Effector CD4-positive, alpha-beta T cell (primary cell): ENCODE measurements around the gene MRPL48.
"Not testable (repeated sequence)": the region's sequence is repeated elsewhere in the genome, so short reads cannot be mapped to it uniquely, and the experiment has no call there.

ENCODE experiments used
- DNase-seq: peaks from one replicate; pipeline ENCODE4 v3.0.0-alpha.2; 2020
- total RNA-seq: gene quantifications from one replicate; lab custom pipeline; 2026; lab: John Stamatoyannopoulos, UW

The MRPL48 gene
- 11.3 reads per million, percentile 34 among the genes with 10 or more reads in this experiment for total RNA-seq

DNA sequence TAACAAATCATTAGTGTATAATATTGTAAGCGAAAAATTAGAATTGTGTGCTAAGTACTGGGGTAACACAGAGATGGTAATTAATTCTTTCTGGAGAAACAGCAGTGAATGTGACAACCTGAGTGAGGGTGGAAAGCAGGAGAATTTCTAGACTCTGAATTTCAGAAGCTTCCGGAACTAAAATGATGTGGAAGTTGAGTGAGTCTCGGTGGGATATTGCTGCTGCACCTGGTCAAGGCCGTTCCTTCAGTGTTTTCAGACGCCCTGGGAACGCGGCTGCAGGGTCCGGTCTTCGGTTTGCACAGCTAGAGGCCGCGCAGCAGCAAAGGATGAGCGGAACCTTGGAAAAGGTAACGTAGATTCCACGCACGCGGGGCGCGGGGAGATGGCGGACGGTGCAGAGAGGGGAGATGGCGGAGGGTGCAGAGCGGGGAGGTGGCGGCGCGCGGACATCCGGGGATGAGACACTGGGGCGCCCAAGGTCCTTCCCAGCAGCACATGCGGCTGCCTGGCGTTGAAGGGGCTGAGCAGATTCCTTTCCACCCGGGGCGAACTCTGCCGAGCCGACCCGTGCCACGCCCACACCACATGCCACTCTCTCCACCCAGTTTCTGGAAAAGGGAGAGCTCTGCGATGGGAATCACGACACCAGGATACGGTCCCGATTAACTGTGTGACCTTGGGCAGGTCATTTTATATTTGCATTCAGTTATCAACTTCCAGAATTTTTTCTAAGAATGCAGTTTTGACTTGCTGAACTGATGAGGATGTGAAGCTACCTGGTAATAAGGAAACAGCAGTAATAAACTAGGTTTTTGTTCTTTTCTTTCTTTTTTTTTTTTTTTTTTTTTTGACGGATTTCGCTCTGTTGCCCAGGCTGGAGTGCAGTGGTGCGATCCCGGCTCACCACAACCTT lies at the start of gene MRPL48:
MRPL48 (plus strand) TSS at position 232 of the 916 bp plus-strand sequence; CDS start at position 330, 98 bp downstream.
- DNase-seq: peak; percentile 79

DNA sequence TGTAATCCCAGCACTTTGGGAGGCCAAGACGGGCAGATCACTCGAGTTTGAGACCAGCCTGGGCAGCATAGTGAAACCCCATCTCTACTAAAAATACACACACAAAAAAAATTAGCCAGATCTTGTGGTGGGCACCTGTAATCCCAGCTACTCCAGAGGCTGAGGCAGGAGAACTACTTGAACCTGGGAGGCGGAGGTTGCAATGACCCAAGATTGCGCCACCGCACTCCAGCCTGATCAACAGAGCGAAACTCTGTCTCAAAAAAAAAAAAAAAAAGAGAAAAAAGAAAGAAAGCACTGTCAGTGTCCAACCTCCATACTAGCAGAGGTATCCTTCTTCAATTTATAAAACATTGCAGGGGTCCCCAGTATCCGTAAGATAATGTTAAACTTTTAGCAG lies 44.6 kb upstream of the MRPL48 start:
- no peak for DNase-seq

DNA sequence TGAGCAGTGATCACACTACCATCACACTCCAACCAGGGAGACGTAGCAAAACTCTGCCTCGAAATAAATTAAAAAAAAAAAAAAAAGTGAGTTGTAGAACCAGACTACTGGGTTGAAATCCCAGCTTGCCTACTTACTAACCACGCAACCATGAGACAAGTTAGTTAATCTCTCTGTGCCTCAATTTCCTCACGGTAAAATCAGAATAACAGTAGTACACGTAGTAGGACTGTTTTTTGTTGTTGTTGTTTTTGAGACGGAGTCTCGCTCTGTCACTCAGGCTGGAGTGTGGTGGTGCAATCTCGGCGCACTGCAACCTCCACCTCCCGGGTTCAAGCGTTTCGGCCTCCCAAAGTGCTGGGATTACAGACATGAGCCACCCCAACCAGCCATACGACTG lies 41.0 kb upstream of the MRPL48 start:
- DNase-seq: no peak

DNA sequence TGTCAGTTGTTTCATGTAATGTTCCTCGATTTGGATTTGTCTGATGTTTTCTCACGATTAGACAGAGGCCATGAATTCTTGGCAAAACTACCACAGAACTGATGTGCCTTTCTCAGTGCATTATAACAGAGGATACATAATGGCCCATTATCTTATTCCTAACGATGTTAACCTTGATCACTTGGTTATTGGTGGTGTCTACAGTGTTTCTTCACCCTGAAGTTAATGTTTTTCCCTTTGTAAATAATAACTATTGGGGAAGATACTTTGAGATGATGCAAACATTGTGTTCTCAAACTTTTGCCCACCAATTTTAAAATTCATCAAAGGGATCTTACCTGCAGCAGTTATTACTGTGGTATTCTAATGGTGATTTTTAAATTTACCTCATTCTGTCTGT lies 39.9 kb upstream of the MRPL48 start:
- DNase-seq: no peak

DNA sequence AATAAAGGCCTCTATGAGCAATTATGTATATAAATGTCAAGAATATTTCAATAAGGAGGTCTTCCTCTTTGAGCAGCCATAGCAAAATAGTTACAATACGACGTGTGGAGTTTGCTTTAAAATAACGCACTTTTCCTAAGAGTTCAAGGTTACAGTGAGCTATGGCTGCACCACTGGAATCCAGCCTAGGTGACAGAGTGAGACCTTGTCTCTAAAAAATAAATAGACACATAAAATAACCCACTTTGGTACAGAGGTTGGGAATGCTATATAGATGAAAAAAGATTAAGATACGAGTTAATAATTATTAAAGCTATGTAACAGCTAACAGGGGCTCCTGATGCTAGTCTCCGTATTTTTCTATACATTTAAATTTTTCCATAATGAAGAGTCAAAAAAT lies 39.4 kb upstream of the MRPL48 start:
- no peak for DNase-seq

DNA sequence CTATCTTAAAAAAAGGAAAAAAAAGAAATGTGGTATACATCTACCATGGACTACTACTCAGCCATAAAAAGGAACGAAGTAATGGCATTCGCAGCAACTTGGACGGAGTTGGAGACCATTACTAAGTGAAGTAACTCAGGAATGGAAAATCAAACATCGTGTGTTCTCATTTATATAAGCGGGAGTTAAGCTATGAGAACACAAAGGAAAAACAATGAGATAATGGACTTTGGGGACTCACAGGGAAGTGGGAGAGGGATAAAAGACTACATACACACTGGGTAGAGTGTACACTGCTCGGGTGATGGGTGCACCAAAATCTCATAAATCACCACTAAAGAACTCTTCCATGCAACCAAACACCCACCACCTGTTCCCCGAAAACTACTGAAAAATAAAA lies 38.6 kb upstream of the MRPL48 start:
- no peak for DNase-seq

DNA sequence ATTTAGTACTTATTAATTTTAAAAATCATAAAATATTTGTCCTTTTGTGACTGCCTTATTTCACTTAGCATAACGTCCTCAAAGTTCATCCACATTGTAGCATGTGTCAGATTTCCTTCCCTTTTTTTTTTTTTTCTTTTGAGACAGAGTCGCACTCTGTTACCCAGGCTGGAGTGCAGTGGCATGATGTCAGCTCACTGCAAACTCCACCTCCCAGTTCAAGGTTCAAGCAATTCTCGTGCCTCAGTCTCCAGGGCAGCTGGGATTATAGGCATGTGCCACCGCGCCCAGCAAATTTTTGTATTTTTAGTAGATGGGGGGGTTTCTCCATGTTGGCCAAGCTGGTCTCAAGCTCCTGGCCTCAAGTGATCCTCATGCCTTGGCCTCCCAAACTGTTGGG lies 37.4 kb upstream of the MRPL48 start:
- DNase-seq: no peak

DNA sequence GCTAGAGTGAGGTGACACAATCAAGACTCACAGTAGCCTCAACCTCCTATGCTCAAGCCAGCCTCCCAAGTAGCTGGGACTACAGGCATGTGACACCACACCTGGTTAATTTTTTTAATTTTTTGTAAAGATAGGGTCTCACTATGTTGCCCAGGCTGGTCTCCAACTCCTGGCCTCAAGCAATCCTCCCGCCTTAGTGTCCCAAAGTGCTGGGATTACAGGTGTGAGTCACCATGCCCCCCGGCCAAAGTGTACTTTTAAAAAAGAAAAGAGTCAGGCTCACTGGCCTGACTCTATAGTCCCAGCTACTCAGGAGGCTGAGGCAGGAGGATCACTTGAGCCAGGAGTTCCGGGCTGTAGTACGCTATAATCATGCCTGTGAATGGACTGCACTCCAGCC lies 36.8 kb upstream of the MRPL48 start:
- DNase-seq: not testable (repeated sequence)

DNA sequence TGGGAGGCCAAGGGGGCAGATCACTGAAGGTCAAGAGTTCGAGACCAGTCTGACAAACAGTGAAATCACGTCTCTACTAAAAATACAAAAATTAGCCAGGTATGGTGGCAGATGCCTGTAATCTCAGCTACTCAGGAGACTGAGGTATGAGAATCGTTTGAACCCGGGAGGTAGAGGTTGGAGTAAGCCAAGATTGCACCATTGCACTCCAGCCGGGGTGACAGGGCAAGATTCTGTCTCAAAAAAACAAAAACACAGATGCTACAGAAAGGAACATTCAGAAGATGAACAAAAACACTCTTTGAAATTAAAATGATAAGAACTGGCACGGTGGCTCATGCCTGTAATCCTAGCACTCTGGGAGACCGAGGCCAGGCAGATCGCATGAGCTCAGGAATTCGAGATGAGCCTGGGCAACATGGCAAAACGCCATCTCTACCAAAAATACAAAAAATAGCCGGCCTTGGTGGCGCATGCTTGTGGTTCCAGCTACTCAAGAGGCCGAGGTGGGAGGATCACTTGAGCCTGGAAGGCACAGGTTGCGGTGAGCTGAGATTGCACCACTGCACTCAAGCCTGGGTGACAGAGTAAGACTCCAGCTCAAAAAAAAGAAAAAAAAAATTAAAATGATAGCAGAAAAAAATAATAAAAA lies 35.3 kb upstream of the MRPL48 start:
- DNase-seq: no peak

DNA sequence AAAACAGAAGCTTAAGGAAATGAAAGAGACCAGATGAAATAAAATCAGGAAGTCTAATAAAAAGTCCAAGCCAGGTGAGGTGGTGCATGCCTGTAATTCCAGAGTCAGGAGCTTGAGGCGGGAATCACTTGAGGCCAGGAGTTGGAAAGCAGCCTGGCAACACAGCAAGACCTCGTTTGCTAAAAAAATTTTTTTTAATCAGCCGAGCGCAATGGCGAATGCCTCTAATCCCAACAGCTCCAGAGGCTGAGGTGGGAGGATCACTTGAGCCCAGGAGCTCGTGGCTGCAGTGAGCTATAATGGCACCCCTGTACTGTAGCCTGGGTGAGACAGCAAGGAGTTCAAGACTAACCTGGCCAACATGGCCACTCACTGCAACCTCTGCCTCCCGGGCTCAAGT lies 34.8 kb upstream of the MRPL48 start:
- DNase-seq: no peak

DNA sequence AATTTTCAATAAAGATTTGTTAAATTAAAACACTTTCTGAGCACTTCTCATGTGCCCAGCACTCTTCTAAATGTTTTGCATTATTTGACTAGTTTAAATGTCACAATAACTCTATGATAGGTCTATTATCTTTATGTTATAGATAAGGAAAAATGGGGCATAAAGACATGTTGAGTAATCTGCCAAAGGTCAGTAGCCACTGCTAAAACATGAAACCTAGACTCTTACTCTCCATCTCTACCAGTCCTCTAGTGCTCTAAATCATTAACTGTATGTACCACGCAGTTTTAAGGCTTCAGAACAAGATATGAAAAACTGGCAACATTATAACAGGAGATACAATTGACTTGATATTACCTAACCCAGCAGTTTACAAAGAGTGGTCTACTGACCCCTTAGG lies 33.7 kb upstream of the MRPL48 start:
- no peak for DNase-seq

DNA sequence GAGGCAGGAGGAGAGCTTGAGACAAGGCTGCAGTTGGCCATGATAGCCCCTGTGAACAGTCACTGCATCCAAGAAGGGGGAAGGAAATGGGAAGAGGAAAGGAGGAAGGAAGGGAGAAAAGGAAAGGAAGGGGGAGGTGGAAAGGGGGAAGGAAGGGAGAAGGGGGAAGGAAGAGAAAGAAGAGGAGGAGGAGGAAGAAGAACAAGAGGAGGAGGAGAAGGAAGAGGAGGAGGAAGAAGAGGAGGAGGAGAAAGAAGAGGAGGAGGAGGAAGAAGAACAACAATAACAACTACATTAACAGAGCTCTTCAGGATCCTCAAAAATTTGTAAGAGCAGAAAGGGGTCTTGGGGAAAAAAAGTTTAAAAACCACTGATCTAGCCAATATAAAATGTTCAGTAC lies 32.0 kb upstream of the MRPL48 start:
- no peak for DNase-seq

DNA sequence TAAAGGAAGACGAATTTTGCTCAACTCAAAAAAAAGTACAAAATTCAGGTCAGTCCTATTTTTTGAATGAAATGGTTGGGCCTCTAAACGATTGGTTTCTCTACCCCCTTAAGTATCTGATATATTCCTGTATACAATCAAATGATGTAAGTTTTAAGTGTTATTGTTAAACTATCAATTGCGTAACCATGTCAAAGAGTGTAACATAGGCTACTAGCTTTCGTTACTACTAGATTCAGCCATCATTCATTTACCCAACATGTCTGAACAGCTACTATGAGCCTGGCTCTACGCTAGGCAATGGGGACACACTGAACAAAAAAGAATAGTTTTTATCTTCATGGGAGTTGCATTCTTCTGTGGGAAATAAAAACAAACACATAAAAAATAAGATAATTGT lies 30.1 kb upstream of the MRPL48 start:
- DNase-seq: no peak

DNA sequence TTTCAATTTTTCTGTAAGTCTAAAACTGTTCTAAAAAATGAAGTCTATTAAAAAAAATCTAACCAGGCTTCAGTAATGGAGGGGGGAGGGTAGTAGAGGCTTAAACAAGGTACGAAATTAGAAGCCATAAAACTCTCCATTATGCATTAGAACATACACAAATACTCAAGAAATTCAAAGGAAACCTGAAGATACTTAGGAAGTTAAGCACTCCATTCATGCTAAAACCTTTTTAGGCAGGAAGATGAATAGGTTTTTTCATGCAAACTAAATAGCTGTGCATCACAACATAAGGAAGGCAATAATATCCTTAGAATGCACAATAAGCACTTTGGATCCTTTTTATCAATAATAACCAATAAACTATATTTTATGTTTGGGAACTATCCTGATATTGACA lies 29.2 kb upstream of the MRPL48 start:
- no peak for DNase-seq

DNA sequence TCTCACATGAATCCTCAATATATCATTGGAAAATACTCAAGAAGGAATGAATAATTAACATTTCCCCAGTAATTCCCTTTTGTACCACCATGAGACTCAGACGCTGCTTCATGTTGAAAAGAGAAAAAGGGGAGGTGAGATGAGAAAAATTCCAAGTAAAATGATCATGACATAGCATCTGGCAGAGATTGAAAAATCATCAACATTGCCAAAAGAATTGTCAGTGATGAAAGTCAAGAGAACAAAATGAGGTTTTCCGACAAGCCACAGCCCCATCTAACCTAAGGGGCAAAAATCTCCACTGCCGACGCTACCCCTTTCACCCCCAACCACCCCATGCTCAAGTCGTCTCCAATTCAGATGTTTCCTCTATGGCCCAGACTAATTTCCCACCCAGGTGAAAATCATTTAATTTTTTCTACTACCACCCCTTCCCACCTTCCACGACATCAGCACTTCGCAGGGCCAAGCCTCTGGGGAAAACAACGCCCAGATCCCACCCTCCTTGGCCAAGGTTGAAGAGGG lies 28.0 kb upstream of the MRPL48 start:
- DNase-seq: no peak

DNA sequence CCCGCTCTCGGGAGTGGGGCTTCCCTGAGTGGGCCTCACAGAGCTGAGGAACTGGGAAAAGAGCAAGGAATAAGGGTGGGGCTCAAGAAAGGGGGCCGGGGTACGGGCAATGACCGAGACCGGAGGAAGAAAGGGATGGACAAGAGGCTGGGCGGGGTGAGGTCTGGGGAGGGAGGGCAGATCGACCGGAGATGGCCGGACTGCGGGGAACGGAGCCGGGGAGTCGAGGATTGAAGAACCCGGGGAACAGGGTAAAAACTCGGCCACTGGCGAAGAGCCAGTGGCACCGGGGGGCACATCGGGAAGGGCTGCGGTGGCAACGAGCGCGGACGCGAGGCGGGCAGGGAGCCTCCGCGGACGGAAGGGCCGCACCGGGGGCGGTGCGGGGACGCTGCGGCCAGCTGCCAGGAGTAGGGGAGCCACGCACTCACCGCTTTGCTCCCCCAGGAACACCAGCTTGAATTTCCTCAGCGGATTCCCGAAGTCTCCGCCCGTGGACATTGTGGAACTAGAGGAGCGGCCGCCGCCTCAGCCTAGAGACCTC lies 27.5 kb upstream of the MRPL48 start:
- DNase-seq: no peak

DNA sequence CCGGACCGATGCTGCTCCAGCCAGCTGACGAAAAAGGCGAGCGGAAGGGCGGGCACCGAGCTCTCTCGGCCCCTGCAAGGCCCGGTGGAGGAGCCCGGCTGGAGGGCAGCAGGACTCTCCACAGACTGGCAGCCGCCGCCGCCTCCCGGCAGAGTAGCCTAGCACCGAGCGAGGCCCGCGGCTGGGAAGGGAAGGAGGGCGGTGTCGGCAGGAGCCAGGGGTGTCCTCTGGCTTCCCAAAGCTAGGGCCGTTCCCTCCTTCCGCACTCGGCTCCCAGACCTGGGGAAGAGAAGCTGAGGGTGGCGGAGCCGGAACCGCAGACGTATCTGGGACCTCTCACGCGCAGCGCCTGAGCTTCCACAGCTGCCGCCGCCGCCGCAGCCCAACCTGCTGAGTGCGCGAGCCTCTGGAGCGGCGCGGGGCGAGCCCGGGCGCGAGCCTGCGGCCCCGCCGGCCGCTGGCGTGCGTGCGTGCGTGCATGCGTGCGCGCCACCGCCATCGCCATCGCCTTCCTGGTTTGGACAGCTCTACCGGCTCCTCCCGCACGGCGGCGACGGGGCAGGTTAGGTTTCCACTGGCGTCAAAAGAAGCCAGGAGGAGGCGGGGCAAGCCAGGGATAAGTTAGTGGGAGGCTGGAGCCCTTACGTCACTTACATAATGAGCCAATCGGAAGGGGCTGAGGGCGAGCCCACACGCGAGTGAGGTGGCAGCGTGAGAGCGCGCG lies 26.8 kb upstream of the MRPL48 start, which contains the start of gene RAB6A:
RAB6A (minus strand) TSS at position 396 of the 724 bp plus-strand sequence. CDS start 439 bp downstream, outside the sequence.
- DNase-seq: peak; percentile 100

DNA sequence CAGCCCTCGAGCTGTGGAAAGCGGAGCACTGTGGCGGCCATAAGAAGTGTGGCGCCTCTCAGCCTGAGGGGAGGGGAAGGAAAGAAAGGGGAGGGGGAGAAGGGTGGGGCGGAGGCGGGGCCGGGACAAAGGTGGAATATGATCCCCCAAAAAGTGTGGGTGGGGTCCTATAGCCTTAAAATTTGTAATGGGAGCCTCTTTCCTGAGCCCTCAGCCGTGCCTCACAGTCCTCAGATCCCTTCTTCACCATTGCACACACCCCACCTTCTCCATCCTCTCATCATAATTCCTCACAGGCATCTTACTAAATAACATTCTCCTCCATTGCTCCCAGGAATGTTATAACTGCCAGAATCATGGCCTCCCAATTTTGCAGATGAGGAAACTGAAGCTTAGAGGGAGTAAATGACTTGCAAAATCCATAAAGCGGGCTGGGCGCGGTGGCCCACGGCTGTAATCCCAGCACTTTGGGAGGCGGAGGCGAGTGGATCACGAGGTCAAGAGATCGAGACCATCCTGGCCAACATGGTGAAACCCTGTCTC lies 26.2 kb upstream of the MRPL48 start:
- DNase-seq: no peak

DNA sequence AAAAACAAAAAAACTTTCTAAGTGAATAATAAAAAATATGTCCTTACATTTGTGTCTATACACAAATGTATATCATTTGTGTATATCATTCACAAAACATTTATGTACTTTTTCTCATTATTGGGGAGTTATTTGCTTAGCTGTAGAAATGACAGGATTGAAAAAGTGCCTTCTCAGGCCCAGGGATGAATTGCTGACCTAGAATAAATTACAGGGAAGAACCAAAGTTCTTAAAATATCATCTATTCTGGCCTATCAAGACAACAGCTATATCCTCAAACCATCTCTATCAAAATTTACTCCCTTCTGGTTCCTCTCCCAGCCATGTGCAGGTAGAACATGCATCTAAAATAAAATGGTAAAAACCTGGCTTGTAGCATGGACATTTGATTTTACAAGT lies 24.9 kb upstream of the MRPL48 start:
- no peak for DNase-seq

DNA sequence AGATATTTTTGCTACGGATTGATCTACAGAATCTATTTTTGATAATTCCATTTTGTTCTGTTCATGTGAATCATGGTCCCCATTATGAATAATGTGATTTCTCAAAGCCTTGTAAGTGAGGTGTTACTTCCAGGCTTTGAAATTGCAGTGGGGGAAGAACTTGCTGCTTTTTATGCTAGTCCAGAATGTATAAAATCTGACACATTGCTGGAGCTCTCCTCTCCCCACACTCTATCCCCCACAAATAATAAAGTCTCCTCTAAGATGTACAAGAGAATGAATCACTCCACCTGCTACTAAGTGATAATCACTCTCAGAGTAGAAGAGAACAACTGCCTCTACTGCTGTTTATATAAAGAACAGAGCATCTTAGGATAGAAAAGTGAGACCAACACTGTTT lies 20.9 kb upstream of the MRPL48 start:
- no peak for DNase-seq

DNA sequence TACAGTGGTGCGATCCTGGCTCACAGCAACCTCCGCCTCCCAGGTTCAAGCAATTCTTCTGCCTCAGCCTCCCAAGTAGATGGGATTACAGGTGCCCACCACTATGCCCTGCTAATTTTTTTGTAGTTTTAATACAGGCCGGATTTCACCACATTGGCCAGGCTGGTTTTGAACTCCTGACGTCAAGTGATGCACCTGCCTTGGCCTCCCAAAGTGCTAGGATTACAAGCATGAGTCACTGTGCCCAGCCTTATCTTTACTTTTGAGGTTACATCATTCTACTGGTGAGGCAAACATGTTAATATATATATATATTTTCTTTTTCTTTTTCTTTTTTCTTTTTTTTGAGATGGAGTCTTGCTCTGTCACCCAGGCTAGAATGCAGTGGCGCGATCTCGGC lies 16.9 kb upstream of the MRPL48 start:
- DNase-seq: not testable (repeated sequence)
